Tibial nerve (tissue), 4 donors: Measurements from ENCODE around the gene PLCB2. TPM values are rescaled to one million over a fixed set of nuclear protein-coding genes. Genes with fewer than 3 reads are reported as not detected.

Experiments
- DNase-seq, 2 donors: peaks; one replicate each; pipeline ENCODE4 v3.0.0-alpha.2; 2019; ENCODE audit warnings: low spot score in 2 of 2
- H3K27ac ChIP-seq, 4 donors: fragments of 200-600 bp; sonication (generic) in 3 of 4; one replicate each; pipeline ENCODE4 v1.5.1; 2017 to 2019; ENCODE audit warnings: mild to moderate bottlenecking in 1 of 4
- H3K27me3 ChIP-seq, 2 donors: fragments of 200-600 bp; sonication (generic) in 1 of 2; one replicate each; pipeline versions ENCODE4 v1.5.1 to v1.6.0; 2017 to 2019
- H3K36me3 ChIP-seq, 3 donors: fragments of 200-600 bp; sonication (generic); one replicate each; pipeline ENCODE4 v1.5.1; 2018 to 2019
- H3K4me1 ChIP-seq, 4 donors: fragments of 200-600 bp; sonication (generic) in 3 of 4; one replicate each; pipeline ENCODE4 v1.5.1; 2017 to 2019
- H3K4me3 ChIP-seq, 4 donors: fragments of 200-600 bp; sonication (generic) in 3 of 4; one replicate each; pipeline ENCODE4 v1.5.1; 2017 to 2019; ENCODE audit warnings: mild to moderate bottlenecking in 1 of 4, moderate library complexity in 1 of 4
- H3K9me3 ChIP-seq, 4 donors: fragments of 200-600 bp; sonication (generic) in 3 of 4; one replicate each; pipeline ENCODE4 v1.5.1; 2017 to 2019
- EP300 ChIP-seq, 2 donors: sonication (generic); formaldehyde crosslinking; IDR thresholded peaks; one replicate each; pipeline ENCODE4 v1.6.1; 2017; ENCODE audit warnings: antibody characterized with exemption in 2 of 2, mild to moderate bottlenecking in 1 of 2
- POLR2A ChIP-seq, 2 donors: fragments of 450-650 bp; IDR thresholded peaks; one replicate each; pipeline ENCODE4 v1.6.1; 2017; ENCODE audit warnings: antibody characterized with exemption in 2 of 2, mild to moderate bottlenecking in 2 of 2, moderate library complexity in 2 of 2
- WGBS, 2 donors: methylation state at CpG; one replicate each; pipeline ENCODE4 v1.1.5; 2018; 5-methylcytosine and 5-hydroxymethylcytosine counted together
- total RNA-seq, 4 donors: library from RNA; depleted of rRNA; stranded (reverse); fragments of >200 nt; gene quantifications; one replicate each; pipeline ENCODE4 v1.1.0, GENCODE V29; 2016
- TF ChIP-seq, protein P1 (sequence below), 5 experiments: fragments of 200-600 bp in 3 of 5; fragments of 450-650 bp in 2 of 5; sonication (generic) in 3 of 5; IDR thresholded peaks; one replicate each; pipeline ENCODE4 v1.5.1; 2016 to 2019; ENCODE audit warnings: antibody characterized with exemption in 5 of 5, mild to moderate bottlenecking in 3 of 5, moderate library complexity in 2 of 5

PLCB2 gene
- total RNA-seq, 4 donors from 2014 or later: 14.9 to 42.3 (median 17.0) TPM

DNA sequence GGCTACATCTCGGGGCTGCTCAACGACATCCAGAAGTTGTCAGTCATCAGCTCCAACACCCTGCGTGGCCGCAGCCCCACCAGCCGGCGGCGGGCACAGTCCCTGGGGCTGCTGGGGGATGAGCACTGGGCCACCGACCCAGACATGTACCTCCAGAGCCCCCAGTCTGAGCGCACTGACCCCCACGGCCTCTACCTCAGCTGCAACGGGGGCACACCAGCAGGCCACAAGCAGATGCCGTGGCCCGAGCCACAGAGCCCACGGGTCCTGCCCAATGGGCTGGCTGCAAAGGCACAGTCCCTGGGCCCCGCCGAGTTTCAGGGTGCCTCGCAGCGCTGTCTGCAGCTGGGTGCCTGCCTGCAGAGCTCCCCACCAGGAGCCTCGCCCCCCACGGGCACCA, 41.9 kb downstream of the PLCB2 start:
- no peaks in the 10 kb centered on the region for H3K27me3 ChIP-seq
- no peak overlapping the region for H3K27ac ChIP-seq
- TF ChIP-seq, protein P1, sequence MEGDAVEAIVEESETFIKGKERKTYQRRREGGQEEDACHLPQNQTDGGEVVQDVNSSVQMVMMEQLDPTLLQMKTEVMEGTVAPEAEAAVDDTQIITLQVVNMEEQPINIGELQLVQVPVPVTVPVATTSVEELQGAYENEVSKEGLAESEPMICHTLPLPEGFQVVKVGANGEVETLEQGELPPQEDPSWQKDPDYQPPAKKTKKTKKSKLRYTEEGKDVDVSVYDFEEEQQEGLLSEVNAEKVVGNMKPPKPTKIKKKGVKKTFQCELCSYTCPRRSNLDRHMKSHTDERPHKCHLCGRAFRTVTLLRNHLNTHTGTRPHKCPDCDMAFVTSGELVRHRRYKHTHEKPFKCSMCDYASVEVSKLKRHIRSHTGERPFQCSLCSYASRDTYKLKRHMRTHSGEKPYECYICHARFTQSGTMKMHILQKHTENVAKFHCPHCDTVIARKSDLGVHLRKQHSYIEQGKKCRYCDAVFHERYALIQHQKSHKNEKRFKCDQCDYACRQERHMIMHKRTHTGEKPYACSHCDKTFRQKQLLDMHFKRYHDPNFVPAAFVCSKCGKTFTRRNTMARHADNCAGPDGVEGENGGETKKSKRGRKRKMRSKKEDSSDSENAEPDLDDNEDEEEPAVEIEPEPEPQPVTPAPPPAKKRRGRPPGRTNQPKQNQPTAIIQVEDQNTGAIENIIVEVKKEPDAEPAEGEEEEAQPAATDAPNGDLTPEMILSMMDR (IDR thresholded peaks at IDR 0.05): no peak
- H3K9me3 ChIP-seq: no peaks in the 10 kb centered on the region
- H3K36me3 ChIP-seq: no peaks in the 10 kb centered on the region
- no peak for DNase-seq
- 92 to 93% methylated on average over 10 to 20 of the region's 20 CpGs for WGBS, 2 donors
- H3K4me1 ChIP-seq: no peaks in the 10 kb centered on the region
- no peak overlapping the region for H3K4me3 ChIP-seq

DNA sequence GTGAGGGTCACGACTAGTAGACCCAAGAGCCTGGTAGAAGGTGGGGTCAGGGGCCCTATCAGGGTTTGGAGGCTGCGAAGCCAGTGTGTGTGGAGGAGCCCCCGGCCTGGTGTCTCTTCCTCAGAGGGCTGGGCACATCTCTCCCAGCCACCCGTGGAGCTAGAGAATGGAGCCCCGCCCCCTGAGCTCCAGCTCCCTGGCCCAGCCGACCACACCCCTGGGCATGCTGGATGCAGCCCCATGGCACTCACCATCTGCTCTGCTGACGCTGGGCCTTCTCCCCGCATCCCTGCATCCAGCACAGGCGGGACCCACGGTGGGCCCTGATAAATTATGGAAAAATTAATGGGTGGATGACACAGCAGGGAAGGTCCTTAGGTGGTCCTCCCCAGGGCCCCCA, 42.4 kb downstream of the PLCB2 start:
- DNase-seq: no peak
- TF ChIP-seq, protein P1 (IDR thresholded peaks at IDR 0.05): no peak
- TF ChIP-seq EP300 (IDR thresholded peaks at IDR 0.05): no peak
- TF ChIP-seq POLR2A (IDR thresholded peaks at IDR 0.05): no peak
- no peak overlapping the region for H3K27ac ChIP-seq
- H3K4me3 ChIP-seq: no peak overlapping the region
- 76 to 78% methylated on average over 10 of the region's 10 CpGs for WGBS, 2 donors
- H3K9me3 ChIP-seq: no peaks in the 10 kb centered on the region
- H3K4me1 ChIP-seq: no peaks in the 10 kb centered on the region
- no peaks in the 10 kb centered on the region for H3K27me3 ChIP-seq
- H3K36me3 ChIP-seq: no peaks in the 10 kb centered on the region

DNA sequence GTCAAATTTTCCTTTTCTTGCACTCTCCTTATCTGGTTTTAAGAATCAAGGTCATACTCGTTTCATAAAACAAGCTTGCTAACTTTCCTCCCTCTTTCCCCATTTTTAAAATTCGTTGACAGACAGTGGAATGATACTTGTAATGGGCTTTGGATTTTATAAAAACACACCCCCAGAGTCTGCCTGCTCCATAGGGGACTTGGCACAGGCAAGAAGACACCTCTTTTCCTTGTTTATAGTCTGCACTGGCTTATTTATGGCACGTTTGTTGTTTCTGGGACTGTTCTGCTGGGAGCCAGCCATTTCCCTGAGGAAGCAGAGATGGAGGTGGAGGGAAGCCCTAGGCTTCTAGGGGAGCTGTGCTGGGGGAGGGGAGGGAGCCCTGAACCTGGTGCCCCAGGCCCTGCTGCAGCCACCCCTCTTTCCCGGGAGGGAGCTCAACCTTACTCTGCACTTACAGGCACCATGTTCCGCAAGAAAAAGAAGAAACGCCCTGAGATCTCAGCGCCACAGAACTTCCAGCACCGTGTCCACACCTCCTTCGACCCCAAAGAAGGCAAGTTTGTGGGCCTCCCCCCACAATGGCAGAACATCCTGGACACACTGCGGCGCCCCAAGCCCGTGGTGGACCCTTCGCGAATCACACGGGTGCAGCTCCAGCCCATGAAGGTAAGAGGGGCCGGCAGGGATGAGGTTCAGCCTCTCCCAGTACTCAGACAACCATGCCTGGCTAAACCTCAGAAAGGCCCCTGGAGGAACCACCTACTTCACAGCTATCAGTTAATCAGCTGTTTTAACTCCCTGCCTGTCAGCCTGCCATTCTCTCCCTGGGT, 43.2 kb downstream of the PLCB2 start:
- TF ChIP-seq, protein P1 (IDR thresholded peaks at IDR 0.05): no peak
- TF ChIP-seq EP300 (IDR thresholded peaks at IDR 0.05) (no peak), POLR2A (IDR thresholded peaks at IDR 0.05) (no peak)
- WGBS, 2 donors: 79 to 80% methylated on average over 13 to 16 of the region's 16 CpGs

DNA sequence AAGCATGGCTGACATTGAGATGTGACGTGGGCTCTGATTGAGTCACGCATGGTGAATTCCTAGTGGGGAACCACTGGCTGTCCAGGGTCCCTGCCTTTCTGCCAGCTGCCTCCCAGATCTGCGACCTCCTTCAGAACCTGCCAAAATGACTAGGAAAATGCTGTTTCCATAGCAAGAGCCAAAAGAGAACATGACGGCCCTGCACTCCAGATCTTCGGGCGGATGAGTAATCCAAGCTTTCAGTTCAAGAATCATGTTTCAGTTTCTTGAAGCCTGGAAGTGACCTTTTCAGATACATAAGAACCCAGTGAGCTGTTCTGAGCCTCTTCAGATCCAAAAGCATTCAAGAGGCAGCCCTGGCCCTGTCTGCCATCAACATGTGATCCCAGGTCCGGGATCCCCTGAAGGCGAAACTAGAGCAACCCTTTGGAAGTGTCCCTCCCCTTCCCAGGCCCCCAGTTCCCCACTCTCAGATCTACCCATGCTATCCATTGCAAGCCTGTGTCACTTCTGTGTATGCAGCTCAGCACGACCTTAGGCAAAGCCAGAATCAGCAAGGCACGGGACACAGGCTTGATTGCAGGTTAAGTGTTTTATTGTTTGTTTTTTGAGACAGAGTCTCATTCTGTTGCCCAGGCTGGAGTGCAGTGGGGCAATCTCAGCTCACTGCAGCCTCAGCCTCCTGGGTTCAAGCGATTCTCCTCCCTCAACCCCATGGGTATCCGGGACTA, 44.5 kb downstream of the PLCB2 start:
- WGBS, 2 donors: 58 to 62% methylated on average over 12 of the region's 12 CpGs
- no peaks in the 10 kb centered on the region for H3K9me3 ChIP-seq
- H3K4me1 ChIP-seq: no peaks in the 10 kb centered on the region
- H3K36me3 ChIP-seq: no peaks in the 10 kb centered on the region
- DNase-seq: no peak
- no peak overlapping the region for H3K4me3 ChIP-seq
- H3K27ac ChIP-seq: no peak overlapping the region
- TF ChIP-seq EP300 (IDR thresholded peaks at IDR 0.05) (no peak), POLR2A (IDR thresholded peaks at IDR 0.05) (no peak)
- TF ChIP-seq, protein P1 (IDR thresholded peaks at IDR 0.05): no peak
- no peaks in the 10 kb centered on the region for H3K27me3 ChIP-seq

More for the DNA sequence above, 43.2 kb downstream of the PLCB2 start:
- H3K27ac ChIP-seq: no peak overlapping the region
- H3K4me1 ChIP-seq: no peaks in the 10 kb centered on the region
- H3K4me3 ChIP-seq: no peak overlapping the region
- no peaks in the 10 kb centered on the region for H3K36me3 ChIP-seq
- no peaks in the 10 kb centered on the region for H3K9me3 ChIP-seq
- no peaks in the 10 kb centered on the region for H3K27me3 ChIP-seq
- DNase-seq: no peak

DNA sequence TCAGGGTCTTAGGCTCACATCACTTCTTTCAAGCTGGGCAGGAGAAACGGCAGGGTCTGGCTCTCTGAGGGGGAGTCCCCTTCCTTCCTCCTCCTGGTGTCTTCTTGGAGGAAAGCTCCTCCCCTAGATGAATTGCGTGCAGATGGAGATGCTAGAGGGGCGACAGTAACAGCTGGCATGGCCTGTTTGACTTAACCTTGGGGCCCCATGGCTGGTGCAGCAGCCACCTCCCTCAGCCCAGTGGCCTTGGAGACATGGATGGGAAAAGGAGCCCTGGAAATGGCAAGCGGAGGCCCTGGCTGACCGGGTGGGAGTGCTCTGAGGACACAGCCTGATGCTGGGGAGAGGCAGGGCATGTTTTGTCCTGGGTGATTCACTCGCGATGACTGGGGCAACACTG, 48.7 kb downstream of the PLCB2 start:
- no peak for DNase-seq
- WGBS, 2 donors: 61 to 68% methylated on average over 7 of the region's 7 CpGs
- H3K4me1 ChIP-seq: no peaks in the 10 kb centered on the region
- H3K4me3 ChIP-seq: no peak overlapping the region
- peaks cover 0 to 22% of the 10 kb centered on the region in 2 donors for H3K27me3 ChIP-seq
- TF ChIP-seq, protein P1 (IDR thresholded peaks at IDR 0.05): no peak
- TF ChIP-seq POLR2A (IDR thresholded peaks at IDR 0.05): no peak
- no peak for TF ChIP-seq EP300 (IDR thresholded peaks at IDR 0.05)
- no peaks in the 10 kb centered on the region for H3K9me3 ChIP-seq
- H3K27ac ChIP-seq: no peak overlapping the region
- H3K36me3 ChIP-seq: no peaks in the 10 kb centered on the region
